ENCODE data around the gene ACP3. TPM values are rescaled to one million over a fixed set of nuclear protein-coding genes. Genes with fewer than 3 reads are reported as not detected.
"Not testable (repeated sequence)": the region's sequence is repeated elsewhere in the genome, so short reads cannot be mapped to it uniquely, and the experiment has no call there.

Gene ACP3
- total RNA-seq, 2 experiments from 2014 or later, result not detected

DNA sequence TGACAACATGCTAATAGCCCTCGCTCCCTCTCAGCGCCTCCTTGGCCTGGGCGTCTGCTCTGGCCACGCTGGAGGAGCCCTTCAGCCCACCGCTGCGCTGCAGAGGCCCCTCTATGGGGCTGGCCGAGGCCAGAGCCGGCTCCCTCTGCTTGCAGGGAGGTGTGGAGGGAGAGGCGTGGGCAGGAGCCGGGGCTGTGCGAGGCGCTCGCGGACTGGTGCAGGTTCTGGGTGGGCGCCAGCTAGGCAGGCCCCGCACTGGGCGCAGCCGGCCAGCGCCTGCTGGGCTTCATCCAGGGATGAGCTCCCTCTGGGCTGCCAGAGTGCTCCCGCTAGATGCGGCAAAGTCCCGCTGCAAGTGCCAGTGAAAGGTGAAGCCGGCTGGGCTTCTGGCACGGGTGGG lies 79.0 kb downstream of the ACP3 start:
- Mint-ChIP-seq H3K4me1 (ENCODE audit: low read depth) (no peaks in the 10 kb centered on the region), H3K9me3 (no peaks in the 10 kb centered on the region), H3K36me3 (ENCODE audit: low read depth) (no peaks in the 10 kb centered on the region), H3K27me3 (peaks cover 6% of the 10 kb centered on the region), H3K27ac (no peak overlapping the region), H3K4me3 (no peak overlapping the region)
- POLR2A ChIA-PET, result no interaction called here
- TF ChIP-seq, protein P1, sequence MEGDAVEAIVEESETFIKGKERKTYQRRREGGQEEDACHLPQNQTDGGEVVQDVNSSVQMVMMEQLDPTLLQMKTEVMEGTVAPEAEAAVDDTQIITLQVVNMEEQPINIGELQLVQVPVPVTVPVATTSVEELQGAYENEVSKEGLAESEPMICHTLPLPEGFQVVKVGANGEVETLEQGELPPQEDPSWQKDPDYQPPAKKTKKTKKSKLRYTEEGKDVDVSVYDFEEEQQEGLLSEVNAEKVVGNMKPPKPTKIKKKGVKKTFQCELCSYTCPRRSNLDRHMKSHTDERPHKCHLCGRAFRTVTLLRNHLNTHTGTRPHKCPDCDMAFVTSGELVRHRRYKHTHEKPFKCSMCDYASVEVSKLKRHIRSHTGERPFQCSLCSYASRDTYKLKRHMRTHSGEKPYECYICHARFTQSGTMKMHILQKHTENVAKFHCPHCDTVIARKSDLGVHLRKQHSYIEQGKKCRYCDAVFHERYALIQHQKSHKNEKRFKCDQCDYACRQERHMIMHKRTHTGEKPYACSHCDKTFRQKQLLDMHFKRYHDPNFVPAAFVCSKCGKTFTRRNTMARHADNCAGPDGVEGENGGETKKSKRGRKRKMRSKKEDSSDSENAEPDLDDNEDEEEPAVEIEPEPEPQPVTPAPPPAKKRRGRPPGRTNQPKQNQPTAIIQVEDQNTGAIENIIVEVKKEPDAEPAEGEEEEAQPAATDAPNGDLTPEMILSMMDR (IDR thresholded peaks at IDR 0.05), result no peak
- ATAC-seq (ENCODE audit: poor library complexity), result no peak
- no peak overlapping the region for H3K4me3 ChIP-seq (ENCODE audit: low read length)
- CTCF ChIA-PET, result no interaction called here
- no peak for DNase-seq
- H3K27ac ChIP-seq (ENCODE audit: low read depth in 1 of 2, low read length in 2 of 2), result no peak overlapping the region
- H3K9me3 ChIP-seq (ENCODE audit: control insufficient read depth in 1 of 2, insufficient read depth in 1 of 2, low read length in 2 of 2), result peaks cover 0 to 5% of the 10 kb centered on the region in 2 experiments
- intact Hi-C loops (cut with DNase I, micrococcal nuclease), result loop anchor here in 1 of 2 experiments (5.0 kb wide), 1 partner anchor 1364 kb away; no protein-coding TSS in a partner anchor
- H3K4me1 ChIP-seq (ENCODE audit: insufficient read depth, low read length), result no peaks in the 10 kb centered on the region
- H3K27me3 ChIP-seq (ENCODE audit: control insufficient read depth in 1 of 2, insufficient read depth in 2 of 2, low read length in 2 of 2), result no peaks in the 10 kb centered on the region
- no peaks in the 10 kb centered on the region for H3K36me3 ChIP-seq (ENCODE audit: insufficient read depth, low read length)

DNA sequence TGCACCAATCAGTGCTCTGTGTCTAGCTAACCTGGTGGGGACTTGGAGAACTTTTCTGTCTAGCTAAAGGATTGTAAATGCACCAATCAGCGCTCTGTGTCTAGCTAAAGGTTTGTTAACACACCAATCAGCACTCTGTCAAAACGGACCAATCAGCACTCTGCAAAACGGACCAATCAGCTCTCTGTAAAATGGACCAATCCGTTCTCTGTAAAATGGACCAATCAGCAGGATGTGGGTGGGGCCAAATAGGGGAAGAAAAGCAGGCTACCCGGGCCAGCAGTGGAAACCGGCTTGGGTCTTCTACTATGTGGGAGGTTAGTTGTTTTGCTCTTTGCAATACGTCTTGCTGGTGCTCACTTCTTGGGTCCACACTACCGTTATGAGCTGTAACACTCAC lies 79.6 kb downstream of the ACP3 start:
- H3K36me3 Mint-ChIP-seq (ENCODE audit: low read depth); H3K9me3 Mint-ChIP-seq; H3K4me3 ChIP-seq (ENCODE audit: low read length); H3K9me3 ChIP-seq (ENCODE audit: control insufficient read depth in 1 of 2, insufficient read depth in 1 of 2, low read length in 2 of 2); H3K27ac Mint-ChIP-seq; POLR2A ChIA-PET; H3K27ac ChIP-seq (ENCODE audit: low read depth in 1 of 2, low read length in 2 of 2); H3K27me3 Mint-ChIP-seq; ATAC-seq (ENCODE audit: poor library complexity); H3K27me3 ChIP-seq (ENCODE audit: control insufficient read depth in 1 of 2, insufficient read depth in 2 of 2, low read length in 2 of 2); H3K4me3 Mint-ChIP-seq; DNase-seq; H3K36me3 ChIP-seq (ENCODE audit: insufficient read depth, low read length); H3K4me1 Mint-ChIP-seq (ENCODE audit: low read depth); H3K4me1 ChIP-seq (ENCODE audit: insufficient read depth, low read length): not testable (repeated sequence)
- CTCF ChIA-PET, result interaction anchor here (0.9 to 1.0 kb wide), 2 partner anchors 10 to 44 kb away, joined by 3 read pairs; no protein-coding TSS in a partner anchor
- intact Hi-C loops (cut with DNase I, micrococcal nuclease), result loop anchor here in 1 of 2 experiments (5.0 kb wide), 1 partner anchor 1364 kb away; no protein-coding TSS in a partner anchor

DNA sequence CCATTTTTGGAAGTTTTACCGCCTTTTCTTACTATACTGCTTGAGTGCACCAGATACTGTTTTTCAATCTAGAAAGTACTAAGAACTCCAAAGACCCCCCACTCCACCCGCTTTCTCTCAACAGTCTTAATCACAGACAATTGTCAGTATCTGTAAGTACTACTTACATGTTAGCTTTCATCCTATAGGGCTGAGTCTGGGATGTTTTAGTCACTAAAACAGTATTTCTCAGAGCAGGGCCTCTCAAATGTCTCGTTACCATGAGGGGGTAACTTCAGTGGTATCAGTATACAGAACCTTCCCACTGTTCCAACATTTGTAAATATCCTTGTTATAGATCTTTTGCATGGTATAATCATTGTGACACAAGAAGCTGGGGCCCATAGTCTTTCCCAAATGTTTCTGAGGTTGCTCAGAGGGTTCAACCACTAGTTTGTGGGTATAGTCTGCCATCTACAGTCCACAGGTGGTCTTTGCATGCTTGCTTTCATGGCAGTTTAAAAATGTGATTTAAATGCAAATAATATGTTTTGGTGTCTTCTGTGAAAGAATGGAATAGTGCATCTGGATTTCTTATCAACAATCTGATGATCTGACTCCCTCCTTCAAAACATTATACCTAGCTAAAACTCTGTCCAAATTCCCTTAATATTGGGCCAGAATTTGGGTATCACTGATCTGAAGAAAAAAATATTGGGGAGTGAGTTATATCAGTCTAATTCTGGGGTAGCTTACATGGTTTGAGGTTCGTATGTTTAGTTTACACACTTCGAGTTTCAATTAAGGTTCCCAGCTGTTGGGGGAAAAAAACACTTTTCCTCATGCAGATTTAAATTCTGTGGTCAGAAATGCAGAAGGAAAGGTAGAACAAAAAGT lies 82.1 kb downstream of the ACP3 start:
- CTCF ChIA-PET, result interaction anchor here (1.0 kb wide), 1 partner anchor 20 kb away, joined by 3 read pairs; no protein-coding TSS in a partner anchor
- H3K36me3 ChIP-seq (ENCODE audit: insufficient read depth, low read length), result no peaks in the 10 kb centered on the region
- DNase-seq, result peak in 4 of 14 experiments; percentile 5 to 53 (median 44)
- H3K27ac ChIP-seq (ENCODE audit: low read depth in 1 of 2, low read length in 2 of 2), result no peak overlapping the region
- no peaks in the 10 kb centered on the region for H3K36me3 Mint-ChIP-seq (ENCODE audit: low read depth)
- H3K4me1 Mint-ChIP-seq (ENCODE audit: low read depth), result no peaks in the 10 kb centered on the region
- no peak overlapping the region for H3K4me3 Mint-ChIP-seq
- no peaks in the 10 kb centered on the region for H3K4me1 ChIP-seq (ENCODE audit: insufficient read depth, low read length)
- H3K9me3 Mint-ChIP-seq, result no peaks in the 10 kb centered on the region
- no peaks in the 10 kb centered on the region for H3K27me3 Mint-ChIP-seq
- POLR2A ChIA-PET, result no interaction called here
- peaks cover 0 to 5% of the 10 kb centered on the region in 2 experiments for H3K9me3 ChIP-seq (ENCODE audit: control insufficient read depth in 1 of 2, insufficient read depth in 1 of 2, low read length in 2 of 2)
- TF ChIP-seq, protein P1 (IDR thresholded peaks at IDR 0.05), result peak; percentile 63
- intact Hi-C loops (cut with DNase I, micrococcal nuclease), result loop anchor here (1.0 to 5.0 kb wide), 2 partner anchors 47 to 1367 kb away; no protein-coding TSS in a partner anchor
- H3K4me3 ChIP-seq (ENCODE audit: low read length), result no peak overlapping the region
- no peaks in the 10 kb centered on the region for H3K27me3 ChIP-seq (ENCODE audit: control insufficient read depth in 1 of 2, insufficient read depth in 2 of 2, low read length in 2 of 2)
- peak; percentile 51 for ATAC-seq (ENCODE audit: poor library complexity)
- H3K27ac Mint-ChIP-seq, result no peak overlapping the region

All from CD4-positive, alpha-beta T cell (primary cell).